Neural crest cell (in vitro differentiated cells): ENCODE results near the gene CCL2. TPM values are rescaled to one million over a fixed set of nuclear protein-coding genes. Genes with fewer than 3 reads are reported as not detected.

ENCODE experiments used
- DNase-seq: peaks from one replicate; pipeline ENCODE4 v3.0.0; 2021; ENCODE audit warnings: low read depth, mixed read lengths, low spot score
- H3K27ac Mint-ChIP-seq: one replicate; pipeline ENCODE4 v1.8.0; 2021; ENCODE audit warnings: mild to moderate bottlenecking, mixed read lengths; ENCODE audit not compliant: unreplicated experiment
- H3K27me3 Mint-ChIP-seq: 2 replicates; pipeline ENCODE4 v1.8.0; 2021; ENCODE audit warnings: low read depth, mild to moderate bottlenecking, mixed read lengths
- H3K36me3 Mint-ChIP-seq: 2 replicates; pipeline ENCODE4 v1.8.0; 2021; ENCODE audit warnings: low read depth, mild to moderate bottlenecking, mixed read lengths
- H3K4me1 Mint-ChIP-seq: 2 replicates; pipeline ENCODE4 v1.8.0; 2021; ENCODE audit warnings: mixed read lengths
- H3K4me3 Mint-ChIP-seq: one replicate; pipeline ENCODE4 v1.8.0; 2021; ENCODE audit warnings: mild to moderate bottlenecking, mixed read lengths
- H3K9me3 Mint-ChIP-seq: 2 replicates; pipeline ENCODE4 v1.8.0; 2021; ENCODE audit warnings: mixed read lengths
- total RNA-seq: library from RNA; stranded (reverse); gene quantifications from 2 replicates; pipeline ENCODE4 v1.2.1, GENCODE V29; 2021
- TF ChIP-seq, protein P1 (sequence below): fragments of 200-600 bp; sonication (generic); conservative IDR thresholded peaks from 2 replicates; pipeline ENCODE4 v1.5.0; 2021; ENCODE audit warnings: antibody characterized with exemption, mild to moderate bottlenecking

The CCL2 gene
- total RNA-seq, 1 donor from 2014 or later = 3.5 TPM

DNA sequence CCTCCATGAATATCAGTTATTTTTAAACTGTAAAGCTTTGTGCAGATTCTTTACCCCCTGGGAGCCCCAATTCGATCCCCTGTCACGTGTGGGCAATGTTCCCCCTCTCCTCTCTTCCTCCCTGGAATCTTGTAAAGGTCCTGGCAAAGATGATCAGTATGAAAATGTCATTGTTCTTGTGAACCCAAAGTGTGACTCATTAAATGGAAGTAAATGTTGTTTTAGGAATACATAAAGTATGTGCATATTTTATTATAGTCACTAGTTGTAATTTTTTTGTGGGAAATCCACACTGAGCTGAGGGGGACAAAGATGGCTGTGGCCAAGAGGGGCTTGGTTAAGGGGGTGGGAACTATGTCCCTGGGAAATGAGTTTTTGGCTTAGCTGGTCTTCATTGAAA is 32.8 kb downstream of the CCL2 start:
- H3K36me3 Mint-ChIP-seq = no peaks in the 10 kb centered on the region
- H3K4me3 Mint-ChIP-seq = no peak overlapping the region
- H3K27me3 Mint-ChIP-seq = peaks cover 64% of the 10 kb centered on the region
- no peaks in the 10 kb centered on the region for H3K4me1 Mint-ChIP-seq
- DNase-seq = no peak
- TF ChIP-seq, protein P1, sequence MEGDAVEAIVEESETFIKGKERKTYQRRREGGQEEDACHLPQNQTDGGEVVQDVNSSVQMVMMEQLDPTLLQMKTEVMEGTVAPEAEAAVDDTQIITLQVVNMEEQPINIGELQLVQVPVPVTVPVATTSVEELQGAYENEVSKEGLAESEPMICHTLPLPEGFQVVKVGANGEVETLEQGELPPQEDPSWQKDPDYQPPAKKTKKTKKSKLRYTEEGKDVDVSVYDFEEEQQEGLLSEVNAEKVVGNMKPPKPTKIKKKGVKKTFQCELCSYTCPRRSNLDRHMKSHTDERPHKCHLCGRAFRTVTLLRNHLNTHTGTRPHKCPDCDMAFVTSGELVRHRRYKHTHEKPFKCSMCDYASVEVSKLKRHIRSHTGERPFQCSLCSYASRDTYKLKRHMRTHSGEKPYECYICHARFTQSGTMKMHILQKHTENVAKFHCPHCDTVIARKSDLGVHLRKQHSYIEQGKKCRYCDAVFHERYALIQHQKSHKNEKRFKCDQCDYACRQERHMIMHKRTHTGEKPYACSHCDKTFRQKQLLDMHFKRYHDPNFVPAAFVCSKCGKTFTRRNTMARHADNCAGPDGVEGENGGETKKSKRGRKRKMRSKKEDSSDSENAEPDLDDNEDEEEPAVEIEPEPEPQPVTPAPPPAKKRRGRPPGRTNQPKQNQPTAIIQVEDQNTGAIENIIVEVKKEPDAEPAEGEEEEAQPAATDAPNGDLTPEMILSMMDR = no peak
- H3K9me3 Mint-ChIP-seq = peaks cover 2% of the 10 kb centered on the region
- H3K27ac Mint-ChIP-seq = no peak overlapping the region

DNA sequence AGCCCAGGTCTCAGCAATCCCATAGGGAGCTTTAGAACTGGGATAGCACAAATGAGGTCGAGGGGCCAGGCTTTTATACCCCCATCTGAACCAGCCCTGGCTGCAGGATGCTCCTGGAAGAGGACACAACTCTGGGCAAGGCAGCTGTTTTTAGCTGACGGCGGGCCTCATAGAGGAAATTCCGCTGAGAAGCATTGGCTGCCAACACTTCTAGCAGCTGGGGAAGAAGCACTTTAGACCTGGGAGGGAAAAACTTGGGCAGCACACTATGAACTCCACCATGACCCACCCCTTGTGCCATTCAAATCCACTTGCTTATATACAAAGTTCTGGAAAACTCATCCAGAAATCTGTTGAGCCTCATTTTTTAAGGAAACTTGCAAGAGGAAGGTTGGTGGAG is 35.5 kb downstream of the CCL2 start:
- Mint-ChIP-seq H3K9me3 (no peaks in the 10 kb centered on the region), H3K27me3 (peaks cover 43% of the 10 kb centered on the region), H3K27ac (no peak overlapping the region), H3K36me3 (no peaks in the 10 kb centered on the region), H3K4me1 (no peaks in the 10 kb centered on the region), H3K4me3 (no peak overlapping the region)
- TF ChIP-seq, protein P1 = no peak
- DNase-seq = no peak

DNA sequence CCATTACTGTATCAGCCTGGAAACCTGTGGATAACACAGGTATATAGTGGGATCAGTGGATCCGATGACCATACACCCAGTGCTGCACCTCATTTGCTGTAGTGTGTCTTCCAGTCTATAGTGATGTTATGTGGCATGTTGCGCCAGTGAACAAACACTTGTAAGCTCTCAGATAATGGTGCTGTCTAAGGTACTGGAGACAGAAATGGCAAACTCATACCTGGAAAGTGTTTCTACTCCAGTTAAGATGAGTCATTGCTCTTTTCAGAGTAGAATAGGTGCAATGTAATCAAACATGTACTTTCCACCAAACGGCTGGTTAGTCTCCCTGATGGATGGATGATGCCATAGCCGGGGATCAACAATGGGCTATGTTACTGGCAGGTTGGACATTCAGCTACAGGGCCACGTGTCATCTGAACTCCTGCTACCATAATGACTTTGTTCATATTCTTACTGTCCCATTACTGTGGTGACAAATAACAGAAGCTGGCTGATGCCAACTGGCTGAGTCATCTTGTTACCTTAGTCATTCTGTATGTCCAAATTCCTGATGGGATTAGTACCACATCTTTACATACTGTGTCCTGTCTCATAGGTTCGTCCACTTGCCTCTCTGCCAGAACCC is 36.8 kb downstream of the CCL2 start:
- Mint-ChIP-seq H3K27me3 (peaks cover 31% of the 10 kb centered on the region), H3K36me3 (no peaks in the 10 kb centered on the region), H3K9me3 (no peaks in the 10 kb centered on the region), H3K27ac (no peak overlapping the region), H3K4me1 (no peaks in the 10 kb centered on the region), H3K4me3 (no peak overlapping the region)
- no peak for DNase-seq
- TF ChIP-seq, protein P1 = no peak

DNA sequence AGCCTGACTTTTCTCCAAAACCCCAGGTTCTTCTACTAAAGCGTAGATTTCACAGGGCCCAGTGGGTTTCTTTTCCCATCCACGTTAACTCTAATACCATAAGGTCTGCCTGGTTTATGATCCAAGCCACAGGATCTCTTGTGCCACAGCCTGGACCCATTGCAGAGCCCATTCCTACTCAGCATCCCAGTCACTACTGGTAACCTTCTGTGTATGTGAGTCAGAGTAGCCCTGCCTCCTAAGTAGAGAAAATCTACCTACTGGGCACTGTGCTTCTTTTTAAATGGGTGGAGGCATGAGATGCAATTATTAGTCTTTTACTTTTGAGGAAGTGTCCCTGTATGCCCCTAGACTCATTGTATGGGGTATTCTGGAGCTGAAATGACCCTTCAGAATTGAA is 43.9 kb downstream of the CCL2 start:
- peaks cover 11% of the 10 kb centered on the region for H3K27me3 Mint-ChIP-seq
- H3K9me3 Mint-ChIP-seq = no peaks in the 10 kb centered on the region
- H3K4me3 Mint-ChIP-seq = no peak overlapping the region
- H3K4me1 Mint-ChIP-seq = peaks cover 6% of the 10 kb centered on the region
- no peak overlapping the region for H3K27ac Mint-ChIP-seq
- TF ChIP-seq, protein P1 = no peak
- no peak for DNase-seq
- H3K36me3 Mint-ChIP-seq = no peaks in the 10 kb centered on the region

DNA sequence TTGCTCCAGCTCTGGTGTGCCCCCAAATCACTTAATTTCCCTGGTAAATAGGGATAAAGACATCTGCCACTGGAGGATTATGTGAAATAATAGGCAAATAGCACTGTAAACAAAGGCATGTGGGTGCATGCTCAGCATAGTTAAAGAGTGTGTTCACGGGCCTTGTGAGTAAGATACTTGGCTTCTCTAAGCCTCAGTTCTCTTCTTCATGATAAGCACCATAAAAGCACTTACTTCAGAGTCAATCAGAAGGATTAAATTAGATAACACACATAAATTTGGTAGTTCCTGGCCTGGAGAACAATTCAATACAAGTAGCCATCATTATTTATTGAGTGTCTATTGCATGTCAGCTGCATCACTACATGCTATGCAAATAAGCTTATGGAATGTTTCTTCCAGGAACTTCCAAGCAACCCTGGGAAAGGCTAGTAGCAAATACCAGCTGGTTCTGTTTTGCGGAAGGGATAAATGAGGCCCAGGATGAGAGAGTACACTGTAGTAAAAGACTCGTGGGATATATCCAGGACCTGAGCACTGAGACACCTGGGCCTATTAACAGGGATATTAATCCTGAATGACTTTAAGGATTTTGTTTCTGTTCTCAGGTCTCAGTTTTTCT is 45.0 kb downstream of the CCL2 start:
- Mint-ChIP-seq H3K36me3 (no peaks in the 10 kb centered on the region), H3K27ac (no peak overlapping the region), H3K4me1 (peaks cover 6% of the 10 kb centered on the region), H3K4me3 (no peak overlapping the region), H3K27me3 (peaks cover 14% of the 10 kb centered on the region), H3K9me3 (no peaks in the 10 kb centered on the region)
- DNase-seq = no peak
- TF ChIP-seq, protein P1 = no peak
